Activated naive CD8-positive, alpha-beta T cell treated with anti-CD3 and anti-CD28 coated beads, Interleukin-2, amount 10 ng/mL, durations not matched to agents 7 days and 5 days (primary cell): Measurements from ENCODE around the gene RRP8. TPM values are rescaled to one million over a fixed set of nuclear protein-coding genes. Genes with fewer than 3 reads are reported as not detected.

Experiments used
- ATAC-seq: fragments of 150-1000 bp; cut with Tn5 transposase; one replicate; pipeline ENCODE4 v1.10.0; 2021; ENCODE audit warnings: low read depth, moderate library complexity
- POLR2A ChIA-PET: fragments of 350-600 bp; sonication (Branson Sonifier 250); formaldehyde crosslinking; loops from one replicate; lab custom pipeline; 2021; ENCODE audit warnings: antibody characterized with exemption; lab: Charles Lee
- DNase-seq: peaks from one replicate; pipeline ENCODE4 v3.0.0; 2021
- H3K27ac Mint-ChIP-seq: one replicate; pipeline ENCODE4 v1.8.0; 2022; ENCODE audit warnings: mild to moderate bottlenecking, mixed read lengths
- H3K27me3 Mint-ChIP-seq: one replicate; pipeline ENCODE4 v1.8.0; 2022; ENCODE audit warnings: mild to moderate bottlenecking, moderate library complexity, mixed read lengths
- H3K36me3 Mint-ChIP-seq: one replicate; pipeline ENCODE4 v1.8.0; 2021; ENCODE audit warnings: mild to moderate bottlenecking, mixed read lengths
- H3K4me1 Mint-ChIP-seq: one replicate; pipeline ENCODE4 v1.8.0; 2021; ENCODE audit warnings: mixed read lengths
- H3K4me3 Mint-ChIP-seq: one replicate; pipeline ENCODE4 v1.8.0; 2022; ENCODE audit warnings: mild to moderate bottlenecking, moderate library complexity, mixed read lengths
- H3K9me3 Mint-ChIP-seq: one replicate; pipeline ENCODE4 v1.8.0; 2021; ENCODE audit warnings: mixed read lengths
- total RNA-seq, 2 experiments: library from RNA; stranded (reverse); gene quantifications; one replicate each; pipeline ENCODE4 v1.2.3, GENCODE V29; 2021

The RRP8 gene
- total RNA-seq, 2 experiments from 2014 or later = 31.7 to 34.4 TPM

GRCh38 chr11:6619004-6619745 is 15.8 kb upstream of the RRP8 start, which contains the start of gene TPP1:
Gene TPP1, minus strand, starts transcription at chr11:6619422. Its CDS starts 22 bp downstream, at chr11:6619400.
- H3K9me3 Mint-ChIP-seq = no peaks in the 10 kb centered on the region
- POLR2A ChIA-PET = interaction anchor here (1.0 to 5.4 kb wide), 10 partner anchors 8 to 228 kb away, joined by 3 to 95 read pairs (median 8); partner anchors contain the start of genes ILK, MRPL17, RRP8 and SMPD1
- no peaks in the 10 kb centered on the region for H3K27me3 Mint-ChIP-seq
- peaks cover 13% of the 10 kb centered on the region for H3K36me3 Mint-ChIP-seq
- ATAC-seq (peak; percentile 93), DNase-seq (peak; percentile 86)
- H3K4me3 Mint-ChIP-seq = no peak within 1 kb of the TSS
- H3K27ac Mint-ChIP-seq = no peak within 1 kb of the TSS
- peaks cover 5% of the 10 kb centered on the region for H3K4me1 Mint-ChIP-seq

GRCh38 chr11:6618117-6619003 is 14.9 kb upstream of the RRP8 start:
- Mint-ChIP-seq H3K27ac (no peak overlapping the region), H3K4me3 (no peak overlapping the region), H3K27me3 (no peaks in the 10 kb centered on the region), H3K9me3 (no peaks in the 10 kb centered on the region), H3K4me1 (peaks cover 5% of the 10 kb centered on the region), H3K36me3 (peaks cover 13% of the 10 kb centered on the region)
- POLR2A ChIA-PET = interaction anchor here (1.0 to 5.4 kb wide), 11 partner anchors 9 to 227 kb away, joined by 3 to 95 read pairs (median 8); partner anchors contain the start of genes ILK, MRPL17, RRP8 and SMPD1
- peak; percentile 45 for DNase-seq
- peak; percentile 34 for ATAC-seq

GRCh38 chr11:6617315-6617781 is 13.9 kb upstream of the RRP8 start:
- POLR2A ChIA-PET = interaction anchor here (0.5 to 5.4 kb wide), 5 partner anchors 10 to 65 kb away, joined by 4 to 95 read pairs (median 16); partner anchors contain the start of genes ILK, MRPL17, RRP8 and TAF10
- no peak for DNase-seq
- Mint-ChIP-seq H3K27ac (peak overlapping the region; percentile 28), H3K27me3 (no peaks in the 10 kb centered on the region), H3K9me3 (no peaks in the 10 kb centered on the region), H3K4me1 (peaks cover 5% of the 10 kb centered on the region), H3K36me3 (peaks cover 13% of the 10 kb centered on the region), H3K4me3 (no peak overlapping the region)
- no peak for ATAC-seq

- H3K36me3 Mint-ChIP-seq = peaks cover 13% of the 10 kb centered on the region
- DNase-seq (peak; percentile 23), ATAC-seq (no peak)
- no peak overlapping the region for H3K4me3 Mint-ChIP-seq
- H3K27ac Mint-ChIP-seq = no peak overlapping the region
- POLR2A ChIA-PET = interaction anchor here (3.1 kb wide), 1 partner anchor 65 kb away, joined by 33 read pairs; the partner anchor contains the start of gene MRPL17
- H3K9me3 Mint-ChIP-seq = no peaks in the 10 kb centered on the region
- H3K27me3 Mint-ChIP-seq = no peaks in the 10 kb centered on the region
- peaks cover 5% of the 10 kb centered on the region for H3K4me1 Mint-ChIP-seq
These were observed 13.3 kb upstream of the RRP8 start for GRCh38 chr11:6616596-6617250.

- POLR2A ChIA-PET = no interaction called here
- DNase-seq = no peak
- no peak overlapping the region for H3K4me3 Mint-ChIP-seq
- peaks cover 18% of the 10 kb centered on the region for H3K36me3 Mint-ChIP-seq
- H3K27me3 Mint-ChIP-seq = no peaks in the 10 kb centered on the region
- no peak for ATAC-seq
- H3K9me3 Mint-ChIP-seq = no peaks in the 10 kb centered on the region
- peak overlapping the region; percentile 55 for H3K27ac Mint-ChIP-seq
- H3K4me1 Mint-ChIP-seq = peaks cover 8% of the 10 kb centered on the region
These were observed 12.6 kb upstream of the RRP8 start for GRCh38 chr11:6615882-6616585.

- no peak overlapping the region for H3K4me3 Mint-ChIP-seq
- peaks cover 17% of the 10 kb centered on the region for H3K4me1 Mint-ChIP-seq
- POLR2A ChIA-PET = no interaction called here
These were observed 11.6 kb upstream of the RRP8 start for GRCh38 chr11:6615046-6615445.

GRCh38 chr11:6614446-6614845 is 11.0 kb upstream of the RRP8 start:
- H3K4me1 Mint-ChIP-seq = peaks cover 18% of the 10 kb centered on the region
- no peaks in the 10 kb centered on the region for H3K27me3 Mint-ChIP-seq
- ATAC-seq (no peak), DNase-seq (no peak)
- H3K27ac Mint-ChIP-seq = no peak overlapping the region
- POLR2A ChIA-PET = no interaction called here
- no peaks in the 10 kb centered on the region for H3K9me3 Mint-ChIP-seq
- H3K4me3 Mint-ChIP-seq = no peak overlapping the region
- peaks cover 26% of the 10 kb centered on the region for H3K36me3 Mint-ChIP-seq

More at GRCh38 chr11:6615046-6615445, 11.6 kb upstream of the RRP8 start:
- ATAC-seq (no peak), DNase-seq (no peak)
- H3K27ac Mint-ChIP-seq = no peak overlapping the region
- H3K9me3 Mint-ChIP-seq = no peaks in the 10 kb centered on the region
- no peaks in the 10 kb centered on the region for H3K27me3 Mint-ChIP-seq
- peaks cover 20% of the 10 kb centered on the region for H3K36me3 Mint-ChIP-seq

GRCh38 chr11:6613496-6613895 is 10.1 kb upstream of the RRP8 start:
- Mint-ChIP-seq H3K9me3 (no peaks in the 10 kb centered on the region), H3K4me3 (no peak overlapping the region), H3K4me1 (peaks cover 24% of the 10 kb centered on the region), H3K36me3 (peaks cover 33% of the 10 kb centered on the region), H3K27ac (no peak overlapping the region), H3K27me3 (no peaks in the 10 kb centered on the region)
- POLR2A ChIA-PET = interaction anchor here (0.9 to 2.8 kb wide), 6 partner anchors 11 to 132 kb away, joined by 5 to 22 read pairs (median 13); partner anchors contain the start of genes ARFIP2 and TIMM10B
- ATAC-seq (no peak), DNase-seq (no peak)

GRCh38 chr11:6612213-6613041 is 9.0 kb upstream of the RRP8 start, which contains the start of gene TAF10:
Gene TAF10, minus strand, starts transcription at chr11:6612216. Its CDS starts 27 bp downstream, at chr11:6612189.
- no peaks in the 10 kb centered on the region for H3K27me3 Mint-ChIP-seq
- H3K4me3 Mint-ChIP-seq = peak within 1 kb of the TSS; percentile 94
- ATAC-seq = peak; percentile 94
- DNase-seq = peak; percentile 96
- H3K4me1 Mint-ChIP-seq = peaks cover 30% of the 10 kb centered on the region
- peak within 1 kb of the TSS; percentile 93 for H3K27ac Mint-ChIP-seq
- POLR2A ChIA-PET = interaction anchor here (0.6 to 9.4 kb wide), 22 partner anchors 8 to 234 kb away, joined by 3 to 95 read pairs (median 5); partner anchors contain the start of genes ARFIP2, MRPL17, SMPD1 and TIMM10B
- peaks cover 33% of the 10 kb centered on the region for H3K36me3 Mint-ChIP-seq
- no peaks in the 10 kb centered on the region for H3K9me3 Mint-ChIP-seq

GRCh38 chr11:6611963-6612212 is 8.5 kb upstream of the RRP8 start:
- ATAC-seq (no peak), DNase-seq (no peak)
- H3K36me3 Mint-ChIP-seq = peaks cover 33% of the 10 kb centered on the region
- POLR2A ChIA-PET = interaction anchor here (0.6 to 9.4 kb wide), 19 partner anchors 8 to 234 kb away, joined by 3 to 95 read pairs (median 5); partner anchors contain the start of genes ARFIP2, MRPL17, SMPD1 and TIMM10B
- H3K4me1 Mint-ChIP-seq = peaks cover 32% of the 10 kb centered on the region
- H3K9me3 Mint-ChIP-seq = no peaks in the 10 kb centered on the region
- no peaks in the 10 kb centered on the region for H3K27me3 Mint-ChIP-seq
- peak overlapping the region; percentile 93 for H3K27ac Mint-ChIP-seq
- H3K4me3 Mint-ChIP-seq = peak overlapping the region; percentile 94
